ENCODE data around the gene ANO4.
"Not testable (repeated sequence)": the region's sequence is repeated elsewhere in the genome, so short reads cannot be mapped to it uniquely, and the experiment has no call there.

The ANO4 gene

DNA sequence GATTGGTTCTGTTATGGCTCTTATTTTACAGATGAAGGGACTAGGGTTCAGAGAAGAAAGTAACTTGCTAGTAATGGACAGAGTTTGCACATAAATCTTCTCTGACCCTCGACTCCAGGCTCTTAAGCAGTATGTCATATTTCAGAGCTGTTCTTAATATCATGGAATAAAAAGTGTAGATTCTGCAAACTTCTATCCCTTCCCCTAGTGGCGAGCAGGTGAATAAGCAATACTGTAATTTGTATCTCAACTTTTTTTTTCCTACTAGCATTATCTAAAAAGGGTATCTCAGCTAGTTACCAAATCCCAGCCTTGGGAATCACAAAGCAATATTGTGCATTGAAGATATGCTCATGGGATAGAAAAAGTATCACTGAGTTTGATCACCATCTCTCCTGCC lies 83.2 kb downstream of the ANO4 start:
- no peak for DNase-seq

DNA sequence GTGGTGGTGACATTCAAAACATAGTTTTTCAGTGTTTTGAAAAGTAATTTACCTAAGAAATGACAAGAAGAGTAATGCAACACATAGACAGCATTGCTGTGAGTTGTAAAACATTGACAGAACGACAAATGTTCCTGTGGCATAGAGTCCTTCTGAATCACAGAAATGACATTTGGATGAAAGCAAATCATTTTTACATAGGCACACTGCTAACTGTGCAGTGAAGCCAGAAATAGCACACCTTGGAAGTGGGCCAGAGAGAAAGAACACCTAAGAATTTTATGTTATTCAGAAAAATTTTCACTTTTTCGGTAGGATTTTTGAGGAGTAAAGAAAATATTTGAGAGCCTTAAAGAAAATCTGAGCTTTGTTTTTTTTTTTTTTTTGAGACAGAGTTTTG lies 100.6 kb downstream of the ANO4 start:
- DNase-seq, result no peak

DNA sequence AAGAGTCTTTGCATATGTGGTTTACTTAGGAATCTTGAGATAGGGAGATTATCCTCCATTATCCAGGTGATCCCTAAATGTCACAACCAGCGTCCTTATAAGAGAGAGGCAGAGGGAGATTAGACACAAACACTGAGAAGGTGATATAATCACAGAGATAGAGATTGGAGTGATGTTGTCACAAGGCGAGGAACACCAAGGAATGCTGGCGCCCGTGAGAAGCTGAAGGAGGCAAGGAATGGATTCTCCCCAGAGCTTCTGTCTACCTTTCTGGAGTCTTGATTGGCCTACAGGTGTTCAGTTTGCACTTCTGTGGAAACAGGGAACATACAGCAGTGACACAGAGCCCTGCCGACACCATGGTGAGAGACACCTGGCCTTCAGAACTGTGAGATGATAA lies 101.6 kb downstream of the ANO4 start:
- no peak for DNase-seq

- DNase-seq, result peak; percentile 48
Measured at GRCh38 chr12:100897240-100897639, 102.7 kb downstream of the ANO4 start.

DNA sequence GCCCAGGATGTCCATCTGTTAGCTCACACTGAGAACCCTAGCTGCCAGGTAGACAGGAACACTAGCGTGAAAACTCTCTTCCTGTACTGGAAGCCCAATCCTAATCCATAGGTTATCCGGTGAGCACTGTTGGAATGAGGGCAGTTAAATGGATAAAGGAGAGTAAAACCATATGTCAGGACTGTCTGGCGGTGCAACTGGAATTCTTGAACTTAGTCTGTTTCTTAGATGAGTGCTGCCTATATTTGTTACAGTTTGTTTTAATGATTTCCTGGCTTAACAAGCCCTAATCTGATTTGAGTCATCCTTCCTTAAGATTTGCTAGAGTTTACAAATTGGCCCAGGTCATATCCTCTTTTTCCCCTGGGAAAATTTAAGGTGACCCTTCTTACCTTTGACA lies 104.7 kb downstream of the ANO4 start:
- no peak for DNase-seq

DNA sequence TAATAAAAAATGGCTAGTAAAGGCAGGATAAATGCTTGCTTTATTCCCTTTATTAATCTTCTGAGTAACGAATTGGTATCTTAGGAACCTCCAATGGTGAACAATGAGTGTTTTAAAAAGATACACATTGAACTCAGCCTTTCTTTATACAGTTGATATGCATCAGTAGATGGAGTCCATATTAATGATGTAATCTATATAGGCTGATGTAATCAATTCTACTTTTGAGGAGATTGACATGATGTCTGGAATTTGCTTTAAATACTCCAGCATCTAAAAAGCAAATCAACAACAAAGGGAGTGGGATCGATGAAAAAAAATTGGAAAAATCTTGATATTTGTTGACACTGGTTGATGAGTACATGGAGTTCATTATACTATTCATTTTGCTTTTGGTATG lies 106.2 kb downstream of the ANO4 start:
- no peak for DNase-seq

- DNase-seq, result no peak
Measured at GRCh38 chr12:100901266-100901665, 106.7 kb downstream of the ANO4 start.

DNA sequence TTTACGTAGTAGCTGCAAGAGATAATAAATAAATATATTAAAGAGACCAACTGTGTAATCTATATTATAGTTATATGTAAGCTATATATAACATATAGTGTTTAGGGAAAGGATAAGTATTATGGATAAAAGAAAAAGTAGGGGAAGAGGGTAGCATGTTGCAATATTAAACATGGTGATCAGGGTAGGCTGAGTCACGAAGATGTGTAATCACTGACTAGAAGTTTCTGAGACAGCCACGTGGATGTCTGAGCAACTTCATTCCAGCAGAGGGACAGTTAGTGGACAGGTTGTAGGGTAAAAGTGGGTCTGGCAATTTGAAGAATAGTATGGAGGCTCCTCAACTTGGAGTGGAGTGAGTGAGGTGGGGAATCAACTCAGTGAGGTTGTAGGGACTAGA lies 109.7 kb downstream of the ANO4 start:
- DNase-seq, result no peak

GRCh38 chr12:100908501-100908900 lies 113.9 kb downstream of the ANO4 start:
- peak; percentile 67 for DNase-seq

- no peak for DNase-seq
Measured at GRCh38 chr12:100913872-100914592, 119.5 kb downstream of the ANO4 start.

GRCh38 chr12:100919116-100919515 lies 124.5 kb downstream of the ANO4 start:
- DNase-seq, result no peak

- no peak for DNase-seq
Measured at GRCh38 chr12:100920493-100920892, 125.9 kb downstream of the ANO4 start.

- DNase-seq, result no peak
Measured at GRCh38 chr12:100926669-100927248, 132.2 kb downstream of the ANO4 start.

- DNase-seq, result no peak
Measured at GRCh38 chr12:100927826-100928225, 133.2 kb downstream of the ANO4 start.

GRCh38 chr12:100932571-100932970 lies 138.0 kb downstream of the ANO4 start:
- DNase-seq, result no peak

- not testable (repeated sequence) for DNase-seq
Measured at GRCh38 chr12:100933531-100933930, 139.0 kb downstream of the ANO4 start.

- DNase-seq, result no peak
Measured at GRCh38 chr12:100935929-100936328, 141.4 kb downstream of the ANO4 start.

DNA sequence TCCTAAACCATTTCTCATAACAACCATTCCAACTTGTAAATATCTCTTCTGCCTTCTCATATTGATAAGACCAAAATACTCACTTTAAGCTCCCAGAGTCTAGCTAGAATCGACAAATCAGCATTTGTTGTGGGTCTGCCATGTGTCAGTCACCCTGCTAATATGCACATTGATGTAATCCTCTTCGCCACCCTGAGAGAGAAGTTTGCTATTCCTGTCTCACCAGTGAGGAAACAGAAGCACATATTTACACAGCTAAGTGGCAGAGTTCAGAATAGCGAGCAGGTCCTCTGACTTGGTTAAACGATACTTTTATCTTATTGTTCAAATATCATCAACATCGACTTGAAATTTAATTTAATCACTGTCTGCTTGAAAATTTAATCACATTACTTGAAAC lies 142.1 kb downstream of the ANO4 start:
- DNase-seq, result no peak

DNA sequence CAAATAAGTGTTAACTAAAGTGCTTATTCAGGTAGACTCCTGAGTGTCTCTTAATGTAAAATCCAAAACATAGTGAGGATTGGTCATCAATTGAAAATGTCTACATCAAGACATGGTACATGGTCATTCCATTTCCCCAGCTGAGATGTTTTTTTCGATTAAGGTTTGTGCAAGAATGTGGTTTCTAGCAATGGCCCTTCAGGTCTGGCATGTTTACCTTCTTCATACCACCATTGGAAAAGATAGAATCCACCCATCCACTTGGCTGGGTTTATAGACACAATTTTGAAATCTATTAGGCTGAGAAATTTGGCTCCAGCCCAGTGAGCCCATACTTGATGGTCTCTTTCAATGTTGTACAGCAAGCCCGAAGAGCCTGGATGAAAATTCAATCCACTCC lies 145.9 kb downstream of the ANO4 start:
- peak; percentile 92 for DNase-seq

DNA sequence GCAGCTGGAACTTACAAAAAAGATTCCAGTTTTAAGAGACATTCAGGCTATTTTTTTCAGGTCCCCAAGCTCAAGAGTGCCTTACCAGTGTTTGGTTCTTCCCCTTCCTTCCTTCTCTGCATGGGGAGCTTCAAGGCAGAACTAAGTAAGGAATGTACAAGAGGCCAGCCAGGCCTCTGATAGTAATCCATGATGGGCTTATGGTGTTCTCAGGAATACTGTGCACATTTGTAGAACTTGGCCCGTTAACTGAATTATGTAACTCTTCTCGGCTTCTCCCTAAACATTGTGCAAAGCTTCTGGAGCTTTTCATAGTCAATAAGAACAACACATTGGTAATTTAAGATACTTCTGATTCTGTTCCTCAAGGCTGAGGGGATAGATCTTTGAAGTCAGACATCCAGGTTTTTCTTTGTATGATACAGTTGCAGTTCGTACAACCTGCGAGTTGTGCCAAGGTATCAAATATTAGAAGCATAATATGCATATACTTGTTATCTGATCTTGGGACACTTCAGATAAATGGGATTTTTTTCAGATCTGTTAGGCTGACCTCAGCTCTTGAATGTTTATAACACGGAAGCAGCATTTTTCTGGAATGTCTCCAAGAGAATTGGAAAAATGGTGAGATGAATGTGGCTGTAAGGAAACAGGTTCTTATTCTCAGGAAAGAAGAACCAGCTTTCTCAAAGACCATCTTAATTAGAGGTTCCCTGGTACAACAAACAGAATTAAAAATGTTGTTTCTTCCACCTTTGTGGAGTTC lies 148.6 kb downstream of the ANO4 start:
- peak; percentile 70 for DNase-seq

DNA sequence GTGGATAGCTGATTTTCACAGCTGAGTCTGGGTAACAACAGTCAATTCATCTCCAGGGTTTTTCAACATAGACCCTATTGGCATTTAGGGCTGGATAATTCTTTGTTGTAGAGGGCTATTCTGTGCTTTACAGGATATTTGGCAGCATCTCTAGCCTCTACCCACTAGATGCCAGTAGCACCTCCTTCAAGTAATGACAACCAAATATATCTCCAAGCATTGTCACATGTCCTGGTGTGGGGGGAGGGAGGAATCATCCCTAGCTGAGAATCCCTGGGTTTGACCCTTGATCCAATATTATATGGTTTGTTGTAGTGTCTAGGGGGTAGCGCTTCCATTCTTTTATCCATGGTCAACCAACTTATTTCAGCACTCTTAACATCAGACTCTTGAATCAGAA lies 157.2 kb downstream of the ANO4 start:
- DNase-seq, result no peak

- peak; percentile 52 for DNase-seq
Measured at GRCh38 chr12:100953217-100953616, 158.6 kb downstream of the ANO4 start.

DNA sequence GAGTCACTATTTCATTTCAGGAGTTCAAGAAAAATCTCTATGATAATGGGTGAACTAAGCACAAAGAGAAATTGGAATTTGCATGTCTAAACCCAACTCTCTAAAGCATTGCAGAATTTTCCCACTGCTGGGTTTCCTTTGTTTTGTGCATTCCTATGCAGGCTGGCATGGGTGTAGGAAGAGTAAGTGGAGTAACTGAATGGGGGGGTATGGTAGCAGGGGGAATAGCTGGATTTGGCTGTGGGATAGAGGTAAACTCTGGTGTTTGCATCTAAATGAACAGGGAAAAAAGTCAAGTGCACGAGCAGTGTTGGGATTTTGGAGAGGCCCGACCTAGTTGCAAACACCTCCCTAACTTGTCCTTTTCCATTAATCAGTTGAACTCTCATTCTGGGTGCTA lies 159.1 kb downstream of the ANO4 start:
- no peak for DNase-seq

- DNase-seq, result no peak
Measured at GRCh38 chr12:100954118-100954517, 159.5 kb downstream of the ANO4 start.

Data from DMS79 treated with DMSO at 0.1 percent for 48 hours (cell line).